ENCODE data around the gene RASA3.
"Not testable (repeated sequence)": the region's sequence is repeated elsewhere in the genome, so short reads cannot be mapped to it uniquely, and the experiment has no call there.

GRCh38 chr13:114113395-114113794, 19.0 kb downstream of the RASA3 start:
- not testable (repeated sequence) for TF ChIP-seq POLR2AphosphoS5, POLR2A, EP300 (IDR thresholded peaks at IDR 0.05)
- TF ChIP-seq, protein P1, sequence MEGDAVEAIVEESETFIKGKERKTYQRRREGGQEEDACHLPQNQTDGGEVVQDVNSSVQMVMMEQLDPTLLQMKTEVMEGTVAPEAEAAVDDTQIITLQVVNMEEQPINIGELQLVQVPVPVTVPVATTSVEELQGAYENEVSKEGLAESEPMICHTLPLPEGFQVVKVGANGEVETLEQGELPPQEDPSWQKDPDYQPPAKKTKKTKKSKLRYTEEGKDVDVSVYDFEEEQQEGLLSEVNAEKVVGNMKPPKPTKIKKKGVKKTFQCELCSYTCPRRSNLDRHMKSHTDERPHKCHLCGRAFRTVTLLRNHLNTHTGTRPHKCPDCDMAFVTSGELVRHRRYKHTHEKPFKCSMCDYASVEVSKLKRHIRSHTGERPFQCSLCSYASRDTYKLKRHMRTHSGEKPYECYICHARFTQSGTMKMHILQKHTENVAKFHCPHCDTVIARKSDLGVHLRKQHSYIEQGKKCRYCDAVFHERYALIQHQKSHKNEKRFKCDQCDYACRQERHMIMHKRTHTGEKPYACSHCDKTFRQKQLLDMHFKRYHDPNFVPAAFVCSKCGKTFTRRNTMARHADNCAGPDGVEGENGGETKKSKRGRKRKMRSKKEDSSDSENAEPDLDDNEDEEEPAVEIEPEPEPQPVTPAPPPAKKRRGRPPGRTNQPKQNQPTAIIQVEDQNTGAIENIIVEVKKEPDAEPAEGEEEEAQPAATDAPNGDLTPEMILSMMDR (IDR thresholded peaks at IDR 0.05): not testable (repeated sequence)

All from gastroesophageal sphincter (tissue), 3 donors.